Heart right ventricle (tissue), 16 donors: ENCODE measurements around the gene SPATA16. TPM values are rescaled to one million over a fixed set of nuclear protein-coding genes. Genes with fewer than 3 reads are reported as not detected.
A peak's percentile ranks its signal among the peaks of the same experiment; 100 is the strongest.

Experiments used
- ATAC-seq, 8 donors: fragments of 200-7000 bp; cut with Tn5 transposase; one replicate each; pipeline ENCODE4 v1.9.1; 2020; ENCODE audit warnings: mild to moderate bottlenecking in 8 of 8, moderate library complexity in 8 of 8, moderate number of reproducible peaks in 1 of 8
- DNase-seq, 2 donors: peaks; one replicate each; pipeline ENCODE4 v3.0.0-alpha.2; 2020
- H3K27ac ChIP-seq, 10 donors: fragments of 200-600 bp; sonication (generic) in 2 of 10; one replicate each; pipeline versions ENCODE4 v1.5.0 to v1.8.0; 2020 to 2022; ENCODE audit warnings: mild to moderate bottlenecking in 3 of 10
- H3K27me3 ChIP-seq, 7 donors: fragments of 200-600 bp; one replicate each; pipeline ENCODE4 v1.8.0; 2021 to 2022; ENCODE audit warnings: mild to moderate bottlenecking in 2 of 7
- H3K36me3 ChIP-seq, 9 donors: fragments of 200-600 bp; sonication (generic) in 1 of 9; one replicate each; pipeline versions ENCODE4 v1.5.0 to v1.8.0; 2020 to 2022; ENCODE audit warnings: mild to moderate bottlenecking in 2 of 9
- H3K4me1 ChIP-seq, 9 donors: fragments of 200-600 bp; sonication (generic) in 1 of 9; one replicate each; pipeline versions ENCODE4 v1.5.0 to v1.8.0; 2020 to 2022; ENCODE audit warnings: mild to moderate bottlenecking in 4 of 9
- H3K4me3 ChIP-seq, 10 donors: fragments of 200-600 bp; sonication (generic) in 2 of 10; one replicate each; pipeline versions ENCODE4 v1.5.0 to v1.8.0; 2020 to 2022; ENCODE audit warnings: mild to moderate bottlenecking in 7 of 10, moderate library complexity in 2 of 10
- H3K9me3 ChIP-seq, 11 donors: fragments of 200-600 bp in 10 of 11; sonication (generic) in 2 of 11; one replicate each; pipeline versions ENCODE4 v1.5.0 to v1.8.0; 2013 to 2022; ENCODE audit warnings: mild to moderate bottlenecking in 2 of 11, control low read depth in 1 of 11, moderate library complexity in 1 of 11
- WGBS, 2 donors: extraction: QIAGEN DNeasy Blood & Tissue Kit; methylation state at CpG; one replicate each; pipeline ENCODE4 v1.1.7; 2013; ENCODE audit warnings: inconsistent platforms in 1 of 2; 5-methylcytosine and 5-hydroxymethylcytosine counted together
- intact Hi-C, 10 donors: fragments of 100-400 bp; cut with DNase I; formaldehyde crosslinking; loops; one replicate each; pipeline versions ENCODE4 v1.11.1 to v1.14.2; 2022
- polyA plus RNA-seq, 2 donors: library from polyadenylated mRNA; stranded (reverse); fragments of 200-250 nt; gene quantifications; one replicate each; pipeline ENCODE4 v1.2.3, GENCODE V29; 2013
- total RNA-seq, 10 donors: library from RNA; stranded (reverse); fragmentation: NEBNext Ultra II Directional in 3 of 10; extraction: Animal tissue kit (Norgen Biotek cat#: 25700) in 3 of 10; gene quantifications; one replicate each; pipeline versions ENCODE4 v1.2.1 to v1.2.4, GENCODE V29; 2021 to 2023
- TF ChIP-seq, protein P1 (sequence below), 9 donors: fragments of 200-600 bp; sonication (generic) in 2 of 9; IDR thresholded peaks; one replicate each; pipeline versions ENCODE4 v1.5.0 to v1.8.0; 2021 to 2022; ENCODE audit warnings: antibody characterized with exemption in 9 of 9, mild to moderate bottlenecking in 5 of 9, moderate library complexity in 1 of 9
- donor health status: Arrhythmogenic right ventricular cardiomyopathy.
- donor health status: ischemic (EF 13 %, LVEDD 7.1; RV severe dilation, severe dysfunction).
- donor health status: healthy with polysubstance abuse.
- donor health status: DM: no; HTN: yes; CAD: no.
- donor health status: DM: no; HTN: no; CAD: no.
- donor health status: ischemic (EF 25% LVEDD 6.9; RV normal size, moderate dysfunction).
- donor health status: ischemic (EF 25% LVEDD 5.7; RV mildly dilated, moderate dysfunction).
- donor health status: healthy.
- donor health status: DM: yes; HTN: yes; CAD: no.
- donor health status: Ischemic cardiomyopathy.
- donor health status: ischemic (EF 35%, LVEDD 5.7; RV mildly dilated, moderate dysfunction).
- donor health status: nonischemic (EF 11% LVEDD 7.7; RV severe dilation, severe dysfunction).
- donor health status: DM: yes; HTN: yes; CAD: no.
- donor health status: PGD.
- donor health status: ischemic (EF 29% LVEDD 5.4; RV normal size, mild dysfunction).
- donor health status: nonischemic (EF 23%, LVEDD 6.1; RV moderate dilation, normal function).

SPATA16 gene
- total and polyA plus RNA-seq, 12 donors = not detected

DNA sequence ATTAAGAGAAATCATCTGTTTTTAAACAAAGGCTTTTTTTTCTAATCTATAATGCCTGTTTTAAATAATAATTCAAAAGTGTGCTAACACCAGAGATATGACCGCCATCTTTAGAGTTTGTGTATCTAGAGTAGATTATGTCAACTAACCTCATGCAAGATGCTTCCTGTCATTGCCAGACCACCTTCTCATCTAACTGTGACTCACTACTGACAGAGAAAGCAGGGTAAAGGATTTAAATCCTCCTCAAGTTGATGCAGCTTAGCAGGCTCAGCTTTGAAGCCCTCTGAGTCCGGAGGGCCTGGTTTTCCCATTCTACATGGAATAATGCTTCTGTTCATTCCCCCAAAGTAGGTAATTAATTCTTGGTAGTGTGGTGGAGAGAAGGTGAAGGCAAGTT lies 282.0 kb downstream of the SPATA16 start:
- intact Hi-C loops = no loop called here
- ATAC-seq (no peak), DNase-seq (no peak)
- 94 to 96% methylated on average over 2 of the region's 2 CpGs for WGBS, 2 donors
- TF ChIP-seq, protein P1, sequence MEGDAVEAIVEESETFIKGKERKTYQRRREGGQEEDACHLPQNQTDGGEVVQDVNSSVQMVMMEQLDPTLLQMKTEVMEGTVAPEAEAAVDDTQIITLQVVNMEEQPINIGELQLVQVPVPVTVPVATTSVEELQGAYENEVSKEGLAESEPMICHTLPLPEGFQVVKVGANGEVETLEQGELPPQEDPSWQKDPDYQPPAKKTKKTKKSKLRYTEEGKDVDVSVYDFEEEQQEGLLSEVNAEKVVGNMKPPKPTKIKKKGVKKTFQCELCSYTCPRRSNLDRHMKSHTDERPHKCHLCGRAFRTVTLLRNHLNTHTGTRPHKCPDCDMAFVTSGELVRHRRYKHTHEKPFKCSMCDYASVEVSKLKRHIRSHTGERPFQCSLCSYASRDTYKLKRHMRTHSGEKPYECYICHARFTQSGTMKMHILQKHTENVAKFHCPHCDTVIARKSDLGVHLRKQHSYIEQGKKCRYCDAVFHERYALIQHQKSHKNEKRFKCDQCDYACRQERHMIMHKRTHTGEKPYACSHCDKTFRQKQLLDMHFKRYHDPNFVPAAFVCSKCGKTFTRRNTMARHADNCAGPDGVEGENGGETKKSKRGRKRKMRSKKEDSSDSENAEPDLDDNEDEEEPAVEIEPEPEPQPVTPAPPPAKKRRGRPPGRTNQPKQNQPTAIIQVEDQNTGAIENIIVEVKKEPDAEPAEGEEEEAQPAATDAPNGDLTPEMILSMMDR (IDR thresholded peaks at IDR 0.05) = no peak
- H3K9me3 ChIP-seq = no peaks in the 10 kb centered on the region
- no peaks in the 10 kb centered on the region for H3K27me3 ChIP-seq
- H3K27ac ChIP-seq = no peak overlapping the region
- peaks cover 0 to 27% (median 18%) of the 10 kb centered on the region in 9 donors for H3K4me1 ChIP-seq
- no peaks in the 10 kb centered on the region for H3K36me3 ChIP-seq
- no peak overlapping the region for H3K4me3 ChIP-seq

DNA sequence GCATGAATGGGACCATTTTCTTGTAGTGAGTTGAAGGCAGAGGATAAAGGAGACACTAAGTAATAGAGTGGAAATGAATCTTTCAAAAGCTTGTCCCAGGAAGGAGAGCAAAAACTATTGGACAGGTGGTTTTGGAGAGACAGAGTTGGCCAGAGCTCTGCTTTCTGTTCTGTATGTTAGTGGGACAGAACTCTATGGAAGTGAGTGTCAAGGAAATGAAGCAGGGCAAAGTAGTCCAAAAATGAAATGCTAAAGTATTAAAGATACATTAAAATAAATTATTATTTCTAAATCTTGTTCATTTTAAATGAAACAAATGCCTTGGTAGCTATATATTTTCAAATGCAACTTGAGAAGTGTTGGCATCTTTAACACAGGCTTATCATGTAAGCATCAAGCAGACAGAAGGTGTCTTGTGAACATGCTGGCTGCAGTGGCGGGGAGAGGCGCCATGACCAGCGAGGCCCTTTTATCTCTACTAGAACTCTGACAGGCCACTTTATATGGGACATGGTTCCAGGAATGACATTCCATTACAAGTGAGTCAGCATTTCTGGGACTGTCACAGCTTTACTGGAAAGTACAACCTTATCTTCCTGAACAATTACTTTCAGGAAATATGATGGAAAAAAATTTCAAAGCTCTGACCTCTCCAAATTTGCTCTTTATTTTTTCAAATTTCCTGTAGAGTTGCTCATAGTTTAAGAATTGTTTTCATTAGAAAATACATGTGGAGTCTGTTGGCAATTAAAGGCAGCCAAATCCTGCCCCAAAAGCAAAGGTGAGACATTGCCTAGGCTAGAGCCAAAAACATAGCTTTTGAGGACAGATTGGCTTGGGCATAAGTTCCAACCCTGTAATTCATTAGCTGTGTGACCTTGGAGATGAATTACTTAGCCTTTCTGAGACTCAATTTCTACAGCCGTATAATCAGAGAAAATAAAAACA lies 284.0 kb downstream of the SPATA16 start:
- intact Hi-C loops = no loop called here
- peak overlapping the region in 8 of 10 donors; percentile 10 to 77 (median 60) for H3K27ac ChIP-seq
- WGBS, 2 donors = 13 to 17% methylated on average over 4 of the region's 4 CpGs
- TF ChIP-seq, protein P1 (IDR thresholded peaks at IDR 0.05) = no peak
- DNase-seq (peak; percentile 40 to 67), ATAC-seq (peak; percentile 89 to 99 (median 98))
- no peaks in the 10 kb centered on the region for H3K36me3 ChIP-seq
- no peaks in the 10 kb centered on the region for H3K9me3 ChIP-seq
- H3K27me3 ChIP-seq = no peaks in the 10 kb centered on the region
- H3K4me1 ChIP-seq = peaks cover 0 to 27% (median 18%) of the 10 kb centered on the region in 9 donors
- H3K4me3 ChIP-seq = no peak overlapping the region

DNA sequence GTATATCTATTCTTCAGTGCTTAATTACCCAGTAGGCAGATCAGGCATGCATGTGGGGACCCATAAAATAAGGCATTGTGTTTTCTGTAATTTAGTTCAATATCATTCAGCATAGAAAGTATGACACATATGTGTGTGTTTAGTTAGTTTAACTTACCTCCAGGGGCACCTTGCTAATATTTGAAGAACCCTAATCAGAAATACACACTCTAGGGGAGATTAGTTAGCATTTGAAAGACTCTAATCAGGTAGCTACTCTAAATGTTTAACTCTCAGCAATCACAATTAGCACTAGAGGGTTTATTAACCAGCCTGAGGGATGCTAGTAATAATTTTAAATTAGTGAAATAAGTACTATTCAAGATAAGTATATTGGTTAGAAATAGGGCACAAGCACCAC lies 286.0 kb downstream of the SPATA16 start:
- H3K36me3 ChIP-seq = no peaks in the 10 kb centered on the region

DNA sequence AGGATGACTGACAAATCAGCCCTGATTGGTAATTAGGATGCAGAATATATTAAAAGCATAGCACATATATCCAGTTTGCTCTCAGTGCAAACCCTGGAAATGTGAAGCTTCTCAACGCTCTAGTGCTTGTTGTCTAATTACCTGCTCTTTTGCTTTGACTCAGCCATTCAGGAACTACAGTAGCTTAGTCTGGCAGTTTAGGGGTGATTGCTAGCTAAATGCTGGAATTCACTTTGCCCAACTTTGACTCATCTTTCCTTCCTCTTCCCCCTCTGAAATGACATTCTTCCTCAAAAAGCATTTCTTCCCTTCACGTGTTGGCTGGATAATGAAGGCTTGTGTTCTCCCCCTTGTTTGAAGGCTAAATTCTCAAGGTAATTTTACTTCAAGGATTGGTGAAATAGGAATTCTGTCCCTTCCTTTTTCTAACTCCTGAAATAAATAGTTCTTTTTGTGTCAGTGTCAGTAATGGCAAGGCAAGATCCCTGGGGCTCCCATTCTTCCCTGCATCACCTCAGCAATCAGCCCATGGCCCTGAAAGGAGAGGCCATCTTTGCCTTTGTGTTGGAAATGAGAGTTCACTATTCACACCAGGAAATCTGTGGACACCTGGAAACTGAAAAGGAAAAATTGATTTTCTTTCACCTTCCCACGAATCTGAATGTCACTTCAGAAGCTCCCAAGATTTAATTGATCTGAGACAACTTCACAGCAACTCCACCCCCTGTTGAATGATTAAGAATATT lies 286.9 kb downstream of the SPATA16 start:
- Histone ChIP-seq H3K36me3 (no peaks in the 10 kb centered on the region), H3K9me3 (no peaks in the 10 kb centered on the region), H3K4me1 (peaks cover 0 to 27% (median 18%) of the 10 kb centered on the region in 9 donors), H3K27me3 (no peaks in the 10 kb centered on the region), H3K4me3 (no peak overlapping the region), H3K27ac (no peak overlapping the region)
- intact Hi-C loops = no loop called here
- 80 to 82% methylated on average over 3 of the region's 3 CpGs for WGBS, 2 donors
- TF ChIP-seq, protein P1 (IDR thresholded peaks at IDR 0.05) = no peak
- ATAC-seq (no peak), DNase-seq (no peak)

More for the DNA sequence above, 286.0 kb downstream of the SPATA16 start:
- DNase-seq = no peak
- no peak overlapping the region for H3K4me3 ChIP-seq
- H3K9me3 ChIP-seq = no peaks in the 10 kb centered on the region
- H3K27me3 ChIP-seq = no peaks in the 10 kb centered on the region
- ATAC-seq = no peak
- H3K4me1 ChIP-seq = peaks cover 0 to 27% (median 18%) of the 10 kb centered on the region in 9 donors
- H3K27ac ChIP-seq = no peak overlapping the region
- TF ChIP-seq, protein P1 (IDR thresholded peaks at IDR 0.05) = no peak
- intact Hi-C loops = no loop called here
